ENCODE results near the gene SEMA6D.

- no peak for TF ChIP-seq CTCF (IDR thresholded peaks at IDR 0.05; ENCODE audit: borderline replicate concordance, extremely low read depth, low read length, poor library complexity, severe bottlenecking)
- TF ChIP-seq EZH2 (IDR thresholded peaks at IDR 0.05; ENCODE audit: borderline replicate concordance, low read depth, low read length, severe bottlenecking): no peak
These were observed 101.9 kb downstream of the SEMA6D start for GRCh38 chr15:47819158-47819557.

Data from DND-41 (cell line).